AG09319 (cell line): ENCODE measurements around the gene EHBP1.

Source experiments
- DNase-seq: peaks from one replicate; pipeline ENCODE4 v3.0.0-alpha.2; 2010; ENCODE audit warnings: low read depth; ENCODE audit errors: extremely low read depth
- TF ChIP-seq, protein P1 (sequence below): IDR thresholded peaks from 2 replicates; pipeline ENCODE4 v1.5.1; 2011; ENCODE audit warnings: low read depth, mild to moderate bottlenecking, inconsistent platforms, low read length, moderate library complexity

The EHBP1 gene

DNA sequence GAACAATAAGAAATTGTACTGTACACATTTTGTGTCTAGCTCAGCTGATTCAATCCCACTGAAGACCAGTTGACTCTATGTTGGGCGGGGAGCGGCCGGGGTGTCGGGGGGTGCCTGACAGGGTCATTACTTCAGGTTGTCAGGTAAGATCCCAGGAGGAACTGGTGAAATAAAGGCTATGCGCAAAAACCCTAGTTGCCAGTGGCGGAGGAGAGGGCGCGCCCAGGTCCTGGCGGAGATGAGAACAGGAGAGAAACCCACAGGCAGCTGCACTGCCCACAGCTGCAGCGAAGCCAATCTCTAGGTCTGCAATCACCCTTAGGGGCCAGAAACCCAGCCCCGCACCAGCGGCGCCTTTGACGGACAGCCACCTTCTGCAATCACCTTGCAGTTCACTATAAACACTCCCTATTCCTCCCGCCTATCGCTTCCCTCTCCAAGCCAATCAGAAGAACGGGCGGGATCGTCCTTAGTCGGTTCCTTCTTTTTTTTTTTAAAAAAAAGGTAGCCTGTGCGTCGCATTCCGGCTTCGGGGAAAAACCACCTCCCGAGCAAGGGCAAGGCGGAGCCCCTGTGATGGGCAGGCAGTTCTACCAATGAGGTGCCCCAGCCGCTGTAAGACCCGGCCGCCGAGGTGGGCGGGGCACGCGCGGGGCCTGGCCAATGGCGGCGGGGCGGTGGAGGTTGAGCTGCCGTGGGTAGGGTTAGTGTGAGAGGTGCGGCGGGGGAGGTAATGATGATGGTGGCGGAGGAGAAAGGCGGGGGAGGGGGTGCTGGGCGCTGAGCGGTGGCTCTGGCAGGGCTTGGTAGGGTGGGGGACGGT, at the start of gene EHBP1:
Gene EHBP1 (plus strand): TSS at position 707 of the 823 bp plus-strand sequence. CDS start 1,479 bp downstream, outside the sequence.
- TF ChIP-seq, protein P1, sequence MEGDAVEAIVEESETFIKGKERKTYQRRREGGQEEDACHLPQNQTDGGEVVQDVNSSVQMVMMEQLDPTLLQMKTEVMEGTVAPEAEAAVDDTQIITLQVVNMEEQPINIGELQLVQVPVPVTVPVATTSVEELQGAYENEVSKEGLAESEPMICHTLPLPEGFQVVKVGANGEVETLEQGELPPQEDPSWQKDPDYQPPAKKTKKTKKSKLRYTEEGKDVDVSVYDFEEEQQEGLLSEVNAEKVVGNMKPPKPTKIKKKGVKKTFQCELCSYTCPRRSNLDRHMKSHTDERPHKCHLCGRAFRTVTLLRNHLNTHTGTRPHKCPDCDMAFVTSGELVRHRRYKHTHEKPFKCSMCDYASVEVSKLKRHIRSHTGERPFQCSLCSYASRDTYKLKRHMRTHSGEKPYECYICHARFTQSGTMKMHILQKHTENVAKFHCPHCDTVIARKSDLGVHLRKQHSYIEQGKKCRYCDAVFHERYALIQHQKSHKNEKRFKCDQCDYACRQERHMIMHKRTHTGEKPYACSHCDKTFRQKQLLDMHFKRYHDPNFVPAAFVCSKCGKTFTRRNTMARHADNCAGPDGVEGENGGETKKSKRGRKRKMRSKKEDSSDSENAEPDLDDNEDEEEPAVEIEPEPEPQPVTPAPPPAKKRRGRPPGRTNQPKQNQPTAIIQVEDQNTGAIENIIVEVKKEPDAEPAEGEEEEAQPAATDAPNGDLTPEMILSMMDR, result no peak
- peak; percentile 100 for DNase-seq

DNA sequence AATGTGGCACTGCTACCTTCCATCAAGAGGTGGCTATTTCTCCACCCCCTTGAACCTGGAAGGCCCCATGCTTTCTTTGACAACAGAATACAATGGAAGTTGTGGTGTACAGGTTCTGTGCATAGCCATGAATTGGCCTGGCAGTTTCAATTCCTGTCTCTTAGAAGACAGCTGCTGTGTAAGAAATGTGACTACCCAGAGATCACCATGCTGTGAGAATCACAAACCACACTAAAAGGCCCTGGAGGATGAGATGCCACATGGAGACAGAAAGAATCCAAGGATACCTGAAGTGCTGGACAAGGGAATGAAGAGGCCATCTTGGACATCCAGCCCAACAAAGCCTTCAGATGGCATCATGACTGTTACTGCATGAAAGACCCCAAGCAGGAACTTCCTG, 47.7 kb upstream of the EHBP1 start:
- TF ChIP-seq, protein P1, result no peak
- DNase-seq, result no peak

DNA sequence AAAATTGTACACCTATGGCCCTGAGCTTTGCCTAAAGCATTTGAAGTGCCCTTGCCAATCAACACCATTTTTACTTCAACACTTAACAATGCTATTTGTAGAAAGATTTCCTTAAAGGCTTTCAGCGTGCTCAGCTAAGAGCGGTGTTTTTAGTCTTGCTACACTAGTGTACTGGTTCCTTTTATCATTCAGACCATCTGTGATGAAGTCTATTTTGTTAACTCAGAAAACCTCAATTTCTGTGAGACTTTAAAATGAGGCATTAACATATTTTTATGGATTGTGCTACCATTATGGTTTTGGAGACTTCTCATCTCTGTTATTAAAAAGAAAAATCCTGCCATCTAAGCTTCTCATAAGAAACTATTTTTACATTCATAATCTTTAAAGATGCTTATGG, 46.6 kb upstream of the EHBP1 start:
- TF ChIP-seq, protein P1, result no peak

DNA sequence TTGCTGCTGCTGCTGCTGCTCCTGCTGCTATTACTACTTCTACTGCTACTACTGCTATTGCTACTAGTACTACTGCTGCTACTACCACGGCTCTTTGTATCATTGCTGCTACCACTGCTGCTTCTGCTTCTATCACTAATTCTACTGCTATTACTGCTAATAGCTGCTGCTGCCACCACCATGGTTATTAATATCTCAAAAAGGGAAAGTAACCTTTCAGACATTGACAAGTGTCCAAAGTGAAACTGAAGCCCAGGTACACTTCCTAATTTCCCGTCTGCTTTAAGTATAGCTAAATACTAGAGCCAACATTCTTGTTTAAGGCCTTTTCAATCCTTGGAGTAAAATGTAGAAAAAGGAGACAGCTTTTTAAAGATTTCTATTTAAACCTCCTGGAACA, 45.4 kb upstream of the EHBP1 start:
- no peak for DNase-seq
- TF ChIP-seq, protein P1, result no peak

More for the DNA sequence above, 46.6 kb upstream of the EHBP1 start:
- no peak for DNase-seq

DNA sequence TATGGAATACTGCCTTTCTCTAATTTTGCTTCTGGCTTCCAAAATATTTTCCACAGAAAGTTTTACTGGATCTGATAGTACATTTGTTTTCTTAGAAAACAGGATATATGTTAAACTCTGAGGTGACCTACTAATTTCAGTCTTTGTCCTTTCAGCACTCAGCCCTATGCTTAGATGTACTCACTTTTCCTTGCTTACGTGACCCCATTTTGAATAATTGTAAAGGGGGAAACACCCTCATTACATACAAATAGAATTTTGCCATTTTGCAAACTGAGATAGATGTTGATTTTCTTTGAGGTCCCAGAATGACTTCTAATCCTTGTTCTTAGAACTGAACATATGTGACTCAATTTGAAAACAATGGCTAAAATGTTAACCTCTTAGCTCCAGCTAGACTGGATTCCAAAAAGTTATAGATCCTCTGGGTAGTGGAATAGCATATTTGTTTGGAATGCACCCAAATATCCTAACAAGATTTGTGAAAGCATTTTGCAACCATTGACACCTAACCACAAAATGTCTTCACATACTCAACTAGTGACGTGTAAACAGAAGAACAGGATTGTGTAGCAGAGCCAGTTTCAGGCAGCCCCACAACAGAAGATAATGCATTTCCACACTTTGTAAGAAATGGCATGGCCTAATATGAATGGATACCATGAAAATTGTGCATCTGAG, 44.8 kb upstream of the EHBP1 start:
- TF ChIP-seq, protein P1, result no peak
- DNase-seq, result no peak

DNA sequence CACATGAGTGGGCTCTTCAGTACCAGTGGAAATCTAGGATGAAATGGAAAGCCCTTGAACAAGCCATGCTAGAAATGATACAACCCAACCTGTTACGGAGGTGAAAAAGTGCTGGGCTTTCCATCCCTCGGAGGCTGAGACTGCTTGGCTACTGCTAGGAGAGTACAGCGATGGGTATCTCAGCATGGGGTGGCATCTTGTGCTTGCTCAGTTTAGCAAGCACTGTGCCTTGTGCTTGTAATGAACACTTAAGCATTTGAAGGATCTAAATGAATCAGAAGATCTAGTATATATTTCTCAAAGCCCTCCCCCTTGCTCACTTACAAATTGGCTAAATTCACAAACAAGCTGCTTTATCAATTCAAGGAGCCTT, 44.3 kb upstream of the EHBP1 start:
- TF ChIP-seq, protein P1, result no peak
- no peak for DNase-seq

DNA sequence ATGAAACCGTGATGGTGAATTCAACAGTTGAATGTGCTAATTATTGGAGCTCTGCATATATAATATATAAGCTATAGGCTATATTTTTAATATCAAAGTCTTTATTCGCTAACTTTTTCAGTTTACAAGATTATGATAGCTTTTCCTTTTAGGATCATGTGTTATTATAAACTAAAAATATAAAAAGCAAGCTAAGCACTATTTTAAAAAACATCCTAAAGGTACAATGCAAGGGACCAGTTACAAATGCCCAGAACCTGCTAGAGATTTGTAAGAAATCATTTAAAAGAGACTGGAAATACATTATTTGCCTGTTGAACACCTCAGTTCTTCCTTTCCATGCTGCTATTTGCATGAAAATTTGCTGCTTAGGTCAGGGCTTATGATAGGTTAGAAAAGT, 43.4 kb upstream of the EHBP1 start:
- TF ChIP-seq, protein P1, result no peak
- DNase-seq, result no peak
